Suprapubic skin (tissue), 4 donors: ENCODE data around the gene INSM1. TPM values are rescaled to one million over a fixed set of nuclear protein-coding genes. Genes with fewer than 3 reads are reported as not detected.
"Not testable (repeated sequence)": the region's sequence is repeated elsewhere in the genome, so short reads cannot be mapped to it uniquely, and the experiment has no call there.

ENCODE experiments used
- DNase-seq, 2 donors: peaks; one replicate each; pipeline ENCODE4 v3.0.0-alpha.2; 2019; ENCODE audit warnings: low spot score in 2 of 2
- H3K27ac ChIP-seq: fragments of 200-600 bp; sonication (generic); one replicate; pipeline ENCODE4 v1.5.1; 2019
- H3K27me3 ChIP-seq: fragments of 200-600 bp; sonication (generic); one replicate; pipeline ENCODE4 v1.5.1; 2019
- H3K36me3 ChIP-seq: fragments of 200-600 bp; sonication (generic); one replicate; pipeline ENCODE4 v1.5.1; 2019
- H3K4me1 ChIP-seq: fragments of 200-600 bp; sonication (generic); one replicate; pipeline ENCODE4 v1.5.1; 2019
- H3K4me3 ChIP-seq: fragments of 200-600 bp; sonication (generic); one replicate; pipeline ENCODE4 v1.5.1; 2019; ENCODE audit warnings: mild to moderate bottlenecking
- H3K9me3 ChIP-seq: fragments of 200-600 bp; sonication (generic); one replicate; pipeline ENCODE4 v1.5.1; 2019
- EP300 ChIP-seq: sonication (generic); formaldehyde crosslinking; IDR thresholded peaks from one replicate; pipeline ENCODE4 v1.6.1; 2017; ENCODE audit warnings: antibody characterized with exemption
- POLR2A ChIP-seq, 2 donors: fragments of 450-650 bp; IDR thresholded peaks; one replicate each; pipeline ENCODE4 v1.6.1; 2017; ENCODE audit warnings: antibody characterized with exemption in 2 of 2, mild to moderate bottlenecking in 2 of 2, moderate library complexity in 2 of 2
- POLR2AphosphoS5 ChIP-seq, 3 donors: sonication (generic); formaldehyde crosslinking; IDR thresholded peaks; one replicate each; pipeline ENCODE4 v1.6.1; 2017; ENCODE audit warnings: antibody characterized with exemption in 3 of 3
- WGBS: methylation state at CpG from one replicate; pipeline ENCODE4 v1.1.5; 2018; 5-methylcytosine and 5-hydroxymethylcytosine counted together
- total RNA-seq, 4 donors: library from RNA; depleted of rRNA; stranded (reverse); fragments of >200 nt; gene quantifications; one replicate each; pipeline ENCODE4 v1.1.0, GENCODE V29; 2016
- TF ChIP-seq, protein P1 (sequence below), 2 donors: fragments of 200-600 bp in 1 of 2; fragments of 450-650 bp in 1 of 2; sonication (generic) in 1 of 2; IDR thresholded peaks; one replicate each; pipeline ENCODE4 v1.5.1; 2016 to 2019; ENCODE audit warnings: antibody characterized with exemption in 2 of 2, mild to moderate bottlenecking in 1 of 2, moderate library complexity in 1 of 2

The INSM1 gene
- total RNA-seq, 4 donors from 2014 or later: not detected

DNA sequence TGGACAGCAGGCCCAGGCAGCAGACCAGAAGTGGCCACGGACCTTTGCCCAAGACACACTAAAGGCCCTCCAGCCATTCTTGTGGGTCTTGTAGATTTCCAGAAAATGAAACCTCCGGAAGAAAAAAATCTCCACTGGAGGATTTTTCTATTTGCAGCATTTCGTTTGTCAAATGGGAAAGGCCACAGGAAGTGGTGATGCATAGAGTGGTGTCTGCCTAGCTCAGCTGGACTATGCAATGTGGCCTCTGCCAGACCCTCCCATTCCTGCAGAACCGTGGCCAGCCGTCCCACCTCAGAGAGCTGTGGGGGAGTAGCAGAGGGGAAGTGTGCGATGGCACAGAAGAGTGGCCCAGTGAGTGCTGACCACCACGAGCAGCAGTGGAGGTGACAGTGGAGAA lies 24.0 kb upstream of the INSM1 start:
- WGBS: 82% methylated on average over 7 of the region's 7 CpGs
- TF ChIP-seq POLR2A (IDR thresholded peaks at IDR 0.05) (no peak), EP300 (no peak), POLR2AphosphoS5 (IDR thresholded peaks at IDR 0.05) (no peak)
- TF ChIP-seq, protein P1, sequence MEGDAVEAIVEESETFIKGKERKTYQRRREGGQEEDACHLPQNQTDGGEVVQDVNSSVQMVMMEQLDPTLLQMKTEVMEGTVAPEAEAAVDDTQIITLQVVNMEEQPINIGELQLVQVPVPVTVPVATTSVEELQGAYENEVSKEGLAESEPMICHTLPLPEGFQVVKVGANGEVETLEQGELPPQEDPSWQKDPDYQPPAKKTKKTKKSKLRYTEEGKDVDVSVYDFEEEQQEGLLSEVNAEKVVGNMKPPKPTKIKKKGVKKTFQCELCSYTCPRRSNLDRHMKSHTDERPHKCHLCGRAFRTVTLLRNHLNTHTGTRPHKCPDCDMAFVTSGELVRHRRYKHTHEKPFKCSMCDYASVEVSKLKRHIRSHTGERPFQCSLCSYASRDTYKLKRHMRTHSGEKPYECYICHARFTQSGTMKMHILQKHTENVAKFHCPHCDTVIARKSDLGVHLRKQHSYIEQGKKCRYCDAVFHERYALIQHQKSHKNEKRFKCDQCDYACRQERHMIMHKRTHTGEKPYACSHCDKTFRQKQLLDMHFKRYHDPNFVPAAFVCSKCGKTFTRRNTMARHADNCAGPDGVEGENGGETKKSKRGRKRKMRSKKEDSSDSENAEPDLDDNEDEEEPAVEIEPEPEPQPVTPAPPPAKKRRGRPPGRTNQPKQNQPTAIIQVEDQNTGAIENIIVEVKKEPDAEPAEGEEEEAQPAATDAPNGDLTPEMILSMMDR (IDR thresholded peaks at IDR 0.05): no peak
- DNase-seq: no peak
- no peaks in the 10 kb centered on the region for H3K36me3 ChIP-seq
- H3K4me3 ChIP-seq: no peak overlapping the region
- peaks cover 3% of the 10 kb centered on the region for H3K27me3 ChIP-seq
- H3K4me1 ChIP-seq: no peaks in the 10 kb centered on the region
- no peak overlapping the region for H3K27ac ChIP-seq
- H3K9me3 ChIP-seq: peaks cover 8% of the 10 kb centered on the region

DNA sequence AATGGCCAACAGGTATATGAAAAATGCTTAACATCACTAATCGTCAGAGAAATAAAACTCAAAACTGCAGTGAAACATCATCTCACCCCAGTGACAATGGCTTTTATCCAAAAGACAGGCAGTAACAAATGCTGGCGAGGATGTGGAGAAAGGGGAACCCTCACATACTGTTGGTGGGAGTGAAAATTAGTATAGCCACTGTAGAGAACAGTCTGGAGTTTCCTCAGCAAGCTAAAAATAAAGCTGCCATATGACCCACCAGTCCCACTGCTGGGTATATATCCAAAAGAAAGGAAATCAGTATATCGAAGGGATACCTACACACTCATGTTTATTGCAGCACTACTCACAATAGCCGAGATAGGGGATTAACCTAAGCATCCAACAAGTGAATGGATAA lies 23.4 kb upstream of the INSM1 start:
- no peak for DNase-seq
- Histone ChIP-seq H3K9me3 (peaks cover 8% of the 10 kb centered on the region), H3K27me3 (peaks cover 3% of the 10 kb centered on the region), H3K4me1 (no peaks in the 10 kb centered on the region), H3K36me3 (no peaks in the 10 kb centered on the region), H3K27ac (no peak overlapping the region), H3K4me3 (no peak overlapping the region)
- WGBS: 82% methylated on average over 4 of the region's 4 CpGs
- TF ChIP-seq, protein P1 (IDR thresholded peaks at IDR 0.05): no peak

DNA sequence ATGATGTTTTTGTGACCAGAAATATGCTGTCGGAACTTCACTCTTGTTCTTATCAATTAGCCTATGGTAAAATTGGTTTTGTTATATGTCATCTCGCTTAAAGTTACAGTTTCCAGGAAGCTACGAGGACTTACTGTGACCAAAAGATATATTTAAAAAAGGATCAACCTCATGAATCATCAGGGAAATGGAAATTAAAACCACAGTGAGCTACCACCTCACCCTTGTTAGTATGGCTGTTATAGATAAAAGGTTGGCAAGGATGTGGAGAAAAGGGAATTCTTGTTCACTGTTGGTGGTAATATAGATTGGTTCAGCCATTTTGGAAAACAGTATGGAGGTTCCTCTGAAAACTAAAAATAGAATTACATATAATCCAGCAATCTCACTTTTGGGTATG lies 14.3 kb upstream of the INSM1 start:
- no peak for TF ChIP-seq EP300
- TF ChIP-seq, protein P1 (IDR thresholded peaks at IDR 0.05): no peak
- no peak for TF ChIP-seq POLR2AphosphoS5 (IDR thresholded peaks at IDR 0.05)
- no peak for TF ChIP-seq POLR2A (IDR thresholded peaks at IDR 0.05)
- WGBS: 70% methylated on average over 3 of the region's 3 CpGs
- DNase-seq: no peak
- Histone ChIP-seq H3K27me3 (no peaks in the 10 kb centered on the region), H3K27ac (no peak overlapping the region), H3K4me1 (no peaks in the 10 kb centered on the region), H3K36me3 (no peaks in the 10 kb centered on the region), H3K9me3 (no peaks in the 10 kb centered on the region), H3K4me3 (no peak overlapping the region)

DNA sequence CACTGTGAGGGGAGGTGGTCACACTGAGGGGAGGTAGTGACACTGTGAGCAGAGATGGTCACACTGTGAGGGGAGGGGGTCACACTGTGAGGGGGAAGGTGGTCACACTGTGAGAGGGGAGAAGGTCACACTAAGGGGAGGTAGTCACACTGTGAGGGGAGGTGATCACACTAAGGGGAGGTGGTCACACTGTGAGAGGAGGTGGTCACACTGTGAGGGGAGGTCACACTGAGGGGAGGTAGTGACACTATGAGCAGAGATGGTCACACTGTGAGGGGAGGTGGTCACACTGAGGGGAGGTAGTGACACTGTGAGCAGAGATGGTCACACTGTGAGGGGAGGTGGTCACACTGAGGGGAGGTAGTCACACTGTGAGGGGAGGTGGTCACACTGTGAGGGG lies 12.4 kb upstream of the INSM1 start:
- not testable (repeated sequence) for H3K36me3 ChIP-seq, H3K4me1 ChIP-seq, H3K27ac ChIP-seq

DNA sequence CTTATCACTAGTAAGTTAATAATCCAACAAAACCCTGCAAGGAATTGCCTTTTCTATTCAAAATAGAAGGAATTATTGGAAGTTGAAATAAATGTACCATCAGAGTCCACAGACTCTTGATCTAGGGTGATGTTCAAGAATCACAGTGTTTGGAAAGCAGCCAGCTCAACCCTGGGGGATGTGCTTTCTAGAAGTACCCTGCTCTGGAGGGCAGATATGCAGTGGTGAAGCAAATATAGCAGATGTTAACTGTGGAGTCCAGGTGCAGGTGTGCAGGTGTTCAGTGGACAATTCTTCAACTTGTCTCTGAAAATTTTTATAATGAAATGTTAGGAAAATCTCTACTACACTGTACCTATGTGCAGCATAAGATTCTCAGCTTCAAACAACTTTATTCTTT lies 9.1 kb upstream of the INSM1 start:
- no peak overlapping the region for H3K27ac ChIP-seq
- H3K4me3 ChIP-seq: no peak overlapping the region
- TF ChIP-seq POLR2A (IDR thresholded peaks at IDR 0.05) (no peak), POLR2AphosphoS5 (IDR thresholded peaks at IDR 0.05) (no peak), EP300 (no peak)
- TF ChIP-seq, protein P1 (IDR thresholded peaks at IDR 0.05): no peak
- H3K9me3 ChIP-seq: no peaks in the 10 kb centered on the region
- peaks cover 38% of the 10 kb centered on the region for H3K27me3 ChIP-seq
- peaks cover 21% of the 10 kb centered on the region for H3K4me1 ChIP-seq
- no peaks in the 10 kb centered on the region for H3K36me3 ChIP-seq
- DNase-seq: no peak

More for the DNA sequence above, 12.4 kb upstream of the INSM1 start:
- H3K27me3 ChIP-seq, H3K9me3 ChIP-seq, H3K4me3 ChIP-seq, DNase-seq: not testable (repeated sequence)

DNA sequence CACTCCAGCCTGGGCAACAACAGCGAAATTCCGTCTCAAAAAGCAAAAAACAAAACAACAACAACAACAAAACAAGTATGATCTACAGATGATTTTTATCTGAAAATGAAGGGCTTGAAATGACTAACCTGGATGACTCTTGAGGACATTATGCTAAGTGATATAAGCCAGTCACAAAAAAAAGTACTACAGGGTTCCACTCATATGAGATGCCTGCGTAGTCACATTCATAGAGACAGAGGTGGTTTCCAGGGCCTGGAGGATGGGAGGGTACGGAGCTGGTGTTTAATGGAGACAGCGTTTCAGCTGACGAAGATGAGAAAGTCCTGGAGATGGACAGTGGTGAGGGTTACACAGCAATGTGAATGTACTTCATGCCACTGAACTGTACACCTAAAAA lies 8.3 kb upstream of the INSM1 start:
- TF ChIP-seq POLR2A (IDR thresholded peaks at IDR 0.05) (no peak), POLR2AphosphoS5 (IDR thresholded peaks at IDR 0.05) (no peak), EP300 (no peak)
- TF ChIP-seq, protein P1 (IDR thresholded peaks at IDR 0.05): no peak

More for the DNA sequence above, 8.3 kb upstream of the INSM1 start:
- H3K27ac ChIP-seq: no peak overlapping the region
- no peaks in the 10 kb centered on the region for H3K36me3 ChIP-seq
- WGBS: 70% methylated on average over 6 of the region's 6 CpGs
- peaks cover 29% of the 10 kb centered on the region for H3K4me1 ChIP-seq
- H3K27me3 ChIP-seq: peaks cover 46% of the 10 kb centered on the region
- no peak for DNase-seq
- H3K9me3 ChIP-seq: no peaks in the 10 kb centered on the region
- no peak overlapping the region for H3K4me3 ChIP-seq
